HTERT RPE-1 (cell line): Measurements from ENCODE around the gene S1PR5.

Experiments used
- in situ Hi-C: fragments of 300-500 bp; cut with MboI; formaldehyde crosslinking; loops from 4 replicates; pipeline ENCODE4 v1.14.3; 2020; ENCODE audit warnings: low sequenced_read_pairs

The S1PR5 gene

DNA sequence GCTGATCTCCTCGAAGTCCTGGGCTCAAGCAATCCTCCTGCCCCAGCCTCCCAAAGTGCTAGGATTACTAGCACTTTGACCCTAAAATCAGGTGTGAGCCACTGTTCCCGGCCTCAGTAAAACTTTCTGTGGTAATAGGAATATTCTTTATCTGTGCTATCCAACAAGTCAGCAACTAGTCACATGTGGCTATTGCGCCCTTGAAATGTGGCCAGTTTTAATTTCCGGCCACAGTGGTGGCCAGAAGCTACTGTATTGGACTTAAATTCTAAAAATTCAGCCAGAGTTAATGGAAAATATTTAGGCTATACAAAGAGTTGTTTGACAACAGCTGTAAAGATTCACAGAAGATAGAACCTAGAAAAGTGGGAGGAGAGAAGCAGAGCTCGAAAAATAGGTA lies 44.1 kb downstream of the S1PR5 start:
- in situ Hi-C loops, result no loop called here

DNA sequence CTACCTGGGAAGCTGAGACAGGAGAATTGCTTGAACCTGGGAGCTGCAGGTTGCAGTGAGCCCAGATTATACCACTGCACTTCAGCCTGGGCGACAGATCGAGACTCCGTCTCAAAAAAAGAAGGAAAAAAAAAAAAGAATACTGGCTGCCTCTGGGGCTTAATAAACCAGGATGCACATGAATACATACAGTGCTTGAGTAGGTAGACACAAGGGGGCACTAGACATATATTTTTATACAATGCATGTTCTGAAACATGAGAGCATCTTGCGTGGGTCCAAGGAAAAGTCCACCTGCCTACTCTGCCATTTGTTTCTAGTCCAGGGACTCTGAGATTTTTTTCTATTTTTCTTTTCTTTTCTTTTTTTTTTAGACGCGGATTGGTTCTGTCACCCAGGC lies 45.3 kb downstream of the S1PR5 start:
- in situ Hi-C loops, result no loop called here

DNA sequence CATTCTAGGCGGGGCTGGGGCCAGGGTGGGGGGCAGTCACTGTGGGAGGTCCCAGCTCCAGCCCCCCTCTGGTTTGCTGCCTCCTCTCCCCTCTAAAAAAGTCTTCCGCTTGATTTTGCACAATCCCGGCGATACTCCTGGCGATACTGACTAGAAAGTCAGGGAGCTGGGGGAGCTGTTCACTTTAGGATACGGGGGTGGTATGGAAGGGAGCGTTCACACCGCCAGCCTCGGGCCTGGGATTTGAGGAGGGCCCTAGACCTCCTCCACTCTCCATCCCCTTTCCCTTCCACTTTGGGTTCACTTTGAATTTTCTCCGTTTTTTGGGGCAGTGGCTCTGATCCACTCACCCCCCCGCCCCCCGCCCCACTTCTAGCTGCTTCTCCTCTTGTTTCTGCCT lies 49.1 kb downstream of the S1PR5 start:
- in situ Hi-C loops, result no loop called here

DNA sequence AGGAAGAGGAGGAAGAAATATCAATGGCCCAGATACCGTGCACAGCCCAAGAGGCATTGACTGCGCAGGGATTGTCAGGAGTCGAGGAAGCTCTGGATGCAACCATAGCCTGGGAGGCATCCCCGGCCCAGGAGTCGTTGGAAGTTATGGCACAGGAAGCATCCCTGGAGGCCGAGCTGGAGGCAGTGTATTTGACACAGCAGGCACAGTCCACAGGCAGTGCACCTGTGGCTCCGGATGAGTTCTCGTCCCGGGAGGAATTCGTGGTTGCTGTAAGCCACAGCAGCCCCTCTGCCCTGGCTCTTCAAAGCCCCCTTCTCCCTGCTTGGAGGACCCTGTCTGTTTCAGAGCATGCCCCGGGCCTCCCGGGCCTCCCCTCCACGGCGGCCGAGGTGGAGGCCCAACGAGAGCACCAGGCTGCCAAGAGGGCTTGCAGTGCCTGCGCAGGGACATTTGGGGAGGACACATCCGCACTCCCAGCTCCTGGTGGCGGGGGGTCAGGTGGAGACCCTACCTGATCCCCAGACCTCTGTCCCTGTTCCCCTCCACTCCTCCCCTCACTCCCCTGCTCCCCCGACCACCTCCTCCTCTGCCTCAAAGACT lies 50.0 kb downstream of the S1PR5 start:
- in situ Hi-C loops, result no loop called here

DNA sequence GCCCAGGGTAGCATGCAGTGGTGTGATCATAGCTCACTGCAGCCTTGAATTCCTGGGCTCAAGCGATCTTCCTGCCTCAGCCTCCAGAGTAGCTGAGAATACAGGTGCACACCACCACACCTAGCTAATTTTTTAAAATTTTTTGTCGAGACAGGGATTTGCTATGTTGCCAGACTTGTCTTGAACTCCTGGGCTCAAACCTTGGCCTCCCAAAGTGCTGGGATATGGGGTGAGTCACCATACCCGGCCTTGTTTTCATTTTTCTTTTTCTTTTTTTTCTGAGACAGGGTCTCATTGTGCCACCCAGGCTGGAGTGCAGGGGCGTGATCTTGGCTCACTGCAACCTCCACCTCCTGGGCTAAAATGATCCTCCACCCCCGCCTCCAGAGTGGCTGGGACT lies 52.8 kb downstream of the S1PR5 start:
- in situ Hi-C loops, result no loop called here
